Activated CD8-positive, alpha-beta memory T cell treated with anti-CD3 and anti-CD28 coated beads for 36 hours (primary cell): Measurements from ENCODE around the gene NTN4. TPM values are rescaled to one million over a fixed set of nuclear protein-coding genes. Genes with fewer than 3 reads are reported as not detected.
"Not testable (repeated sequence)": the region's sequence is repeated elsewhere in the genome, so short reads cannot be mapped to it uniquely, and the experiment has no call there.

ENCODE experiments used
- CTCF ChIA-PET: fragments of 350-600 bp; sonication (Branson Sonifier 250); formaldehyde crosslinking; loops from one replicate; lab custom pipeline; 2021; ENCODE audit warnings: antibody characterized with exemption; lab: Charles Lee
- POLR2A ChIA-PET: fragments of 350-600 bp; sonication (Branson Sonifier 250); formaldehyde crosslinking; loops from one replicate; lab custom pipeline; 2021; ENCODE audit warnings: antibody characterized with exemption; lab: Charles Lee
- total RNA-seq, 2 experiments: library from RNA; stranded (reverse); gene quantifications; one replicate each; pipeline ENCODE4 v1.2.3, GENCODE V29; 2021

NTN4 gene
- total RNA-seq, 2 experiments from 2014 or later = not detected

- CTCF ChIA-PET = no interaction called here
- POLR2A ChIA-PET = no interaction called here
These were observed 111.9 kb downstream of the NTN4 start for GRCh38 chr12:95678684-95679083.

GRCh38 chr12:95677782-95678181, 112.8 kb downstream of the NTN4 start:
- CTCF ChIA-PET, POLR2A ChIA-PET: not testable (repeated sequence)

GRCh38 chr12:95674631-95675030, 115.9 kb downstream of the NTN4 start:
- ChIA-PET CTCF (interaction anchor here (0.7 kb wide), 1 partner anchor 944 kb away, joined by 4 read pairs; no protein-coding TSS in a partner anchor), POLR2A (no interaction called here)

GRCh38 chr12:95674163-95674562, 116.4 kb downstream of the NTN4 start:
- ChIA-PET POLR2A (no interaction called here), CTCF (interaction anchor here (0.7 kb wide), 1 partner anchor 943 kb away, joined by 4 read pairs; no protein-coding TSS in a partner anchor)

GRCh38 chr12:95673576-95673975, 117.0 kb downstream of the NTN4 start:
- ChIA-PET POLR2A (no interaction called here), CTCF (interaction anchor here (0.5 kb wide), 1 partner anchor 31 kb away, joined by 3 read pairs; no protein-coding TSS in a partner anchor)

GRCh38 chr12:95672166-95672565, 118.4 kb downstream of the NTN4 start:
- CTCF ChIA-PET = no interaction called here
- POLR2A ChIA-PET = no interaction called here

- ChIA-PET POLR2A (no interaction called here), CTCF (no interaction called here)
These were observed 119.3 kb downstream of the NTN4 start for GRCh38 chr12:95671265-95671664.

- CTCF ChIA-PET = interaction anchor here (0.6 kb wide), 1 partner anchor 65 kb away, joined by 4 read pairs; no protein-coding TSS in a partner anchor
- POLR2A ChIA-PET = no interaction called here
These were observed 127.0 kb downstream of the NTN4 start for GRCh38 chr12:95663525-95663924.

GRCh38 chr12:95661360-95661759, 129.2 kb downstream of the NTN4 start:
- ChIA-PET POLR2A (no interaction called here), CTCF (no interaction called here)

GRCh38 chr12:95658386-95658785, 132.2 kb downstream of the NTN4 start:
- POLR2A ChIA-PET = no interaction called here
- CTCF ChIA-PET = no interaction called here

- POLR2A ChIA-PET, CTCF ChIA-PET: not testable (repeated sequence)
These were observed 135.9 kb downstream of the NTN4 start for GRCh38 chr12:95654665-95655064.

- POLR2A ChIA-PET = no interaction called here
- CTCF ChIA-PET = no interaction called here
These were observed 136.6 kb downstream of the NTN4 start for GRCh38 chr12:95653771-95654546.

- ChIA-PET CTCF (no interaction called here), POLR2A (no interaction called here)
These were observed 138.9 kb downstream of the NTN4 start for GRCh38 chr12:95651681-95652080.

- ChIA-PET POLR2A (no interaction called here), CTCF (no interaction called here)
These were observed 141.4 kb downstream of the NTN4 start for GRCh38 chr12:95648990-95649791.

GRCh38 chr12:95646781-95647190, 143.8 kb downstream of the NTN4 start:
- CTCF ChIA-PET = no interaction called here
- POLR2A ChIA-PET = no interaction called here

GRCh38 chr12:95643256-95643655, 147.3 kb downstream of the NTN4 start:
- ChIA-PET POLR2A (no interaction called here), CTCF (interaction anchor here (0.5 kb wide), 1 partner anchor 1798 kb away, joined by 3 read pairs; no protein-coding TSS in a partner anchor)

GRCh38 chr12:95642583-95642982, 148.0 kb downstream of the NTN4 start:
- CTCF ChIA-PET = interaction anchor here (0.7 kb wide), 2 partner anchors 31 to 60 kb away, joined by 3 to 5 read pairs; no protein-coding TSS in a partner anchor
- POLR2A ChIA-PET = interaction anchor here (0.6 to 0.7 kb wide), 2 partner anchors 68 to 74 kb away, joined by 3 to 16 read pairs; no protein-coding TSS in a partner anchor

GRCh38 chr12:95641299-95641952, 149.1 kb downstream of the NTN4 start:
- ChIA-PET POLR2A (no interaction called here), CTCF (interaction anchor here (0.6 kb wide), 1 partner anchor 357 kb away, joined by 4 read pairs; no protein-coding TSS in a partner anchor)

GRCh38 chr12:95640516-95640915, 150.0 kb downstream of the NTN4 start:
- CTCF ChIA-PET = no interaction called here
- POLR2A ChIA-PET = no interaction called here
